BLaER1 (cell line): ENCODE measurements around the gene TAS2R8.

Source experiments
- H3K27ac ChIP-seq: shearing (Covaris generic); formaldehyde crosslinking; 2 replicates; pipeline ENCODE4 v1.8.1; 2022
- H3K27me3 ChIP-seq: shearing (Covaris generic); formaldehyde crosslinking; 2 replicates; pipeline ENCODE4 v1.8.1; 2022
- H3K36me3 ChIP-seq: shearing (Covaris generic); formaldehyde crosslinking; 2 replicates; pipeline ENCODE4 v1.8.1; 2022
- H3K4me1 ChIP-seq: shearing (Covaris generic); formaldehyde crosslinking; 2 replicates; pipeline ENCODE4 v1.8.1; 2022
- H3K4me2 ChIP-seq: shearing (Covaris generic); formaldehyde crosslinking; 2 replicates; pipeline ENCODE4 v1.8.1; 2022
- H3K4me3 ChIP-seq: shearing (Covaris generic); formaldehyde crosslinking; 2 replicates; pipeline ENCODE4 v1.8.1; 2022
- H3K9ac ChIP-seq: shearing (Covaris generic); formaldehyde crosslinking; 2 replicates; pipeline ENCODE4 v1.8.1; 2022
- H3K9me3 ChIP-seq: shearing (Covaris generic); formaldehyde crosslinking; 2 replicates; pipeline ENCODE4 v1.8.1; 2022
- H4K20me1 ChIP-seq: shearing (Covaris generic); formaldehyde crosslinking; 2 replicates; pipeline ENCODE4 v1.8.1; 2022
- Cebpa-rat ChIP-seq: shearing (Covaris generic); IDR thresholded peaks from 2 replicates; pipeline ENCODE4 v1.8.1; 2022

TAS2R8 gene

DNA sequence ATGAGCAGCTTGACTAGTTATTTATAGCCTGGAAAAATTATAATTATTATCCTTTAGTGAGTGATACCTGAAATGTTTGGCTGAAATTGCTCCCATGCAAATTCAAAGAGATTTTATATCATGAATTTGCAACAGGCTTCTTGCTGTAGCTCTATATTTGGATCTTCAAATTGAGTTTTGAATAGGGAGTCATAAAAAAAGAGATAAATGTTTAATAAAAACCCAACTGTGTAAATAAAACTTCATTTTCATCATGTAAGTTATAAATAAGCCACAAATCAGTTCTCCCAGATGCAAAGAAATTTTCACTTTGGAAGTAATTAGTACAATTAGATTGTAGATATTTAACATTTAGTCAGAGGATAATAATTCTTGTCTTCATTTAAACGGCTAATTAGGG is at the start of gene TAS2R8:
TSS of gene TAS2R8 (minus strand) at position 101 of the 400 bp plus-strand sequence. CDS start 306 bp downstream, outside the sequence.
- no peaks in the 10 kb centered on the region for H3K4me1 ChIP-seq
- no peak within 1 kb of the TSS for H3K27ac ChIP-seq
- H3K9me3 ChIP-seq = no peaks in the 10 kb centered on the region
- no peak for TF ChIP-seq Cebpa-rat
- H3K9ac ChIP-seq = no peak within 1 kb of the TSS
- H3K27me3 ChIP-seq = no peaks in the 10 kb centered on the region
- H4K20me1 ChIP-seq = no peaks in the 10 kb centered on the region
- H3K36me3 ChIP-seq = no peaks in the 10 kb centered on the region
- H3K4me3 ChIP-seq = no peak within 1 kb of the TSS
- no peak within 1 kb of the TSS for H3K4me2 ChIP-seq

DNA sequence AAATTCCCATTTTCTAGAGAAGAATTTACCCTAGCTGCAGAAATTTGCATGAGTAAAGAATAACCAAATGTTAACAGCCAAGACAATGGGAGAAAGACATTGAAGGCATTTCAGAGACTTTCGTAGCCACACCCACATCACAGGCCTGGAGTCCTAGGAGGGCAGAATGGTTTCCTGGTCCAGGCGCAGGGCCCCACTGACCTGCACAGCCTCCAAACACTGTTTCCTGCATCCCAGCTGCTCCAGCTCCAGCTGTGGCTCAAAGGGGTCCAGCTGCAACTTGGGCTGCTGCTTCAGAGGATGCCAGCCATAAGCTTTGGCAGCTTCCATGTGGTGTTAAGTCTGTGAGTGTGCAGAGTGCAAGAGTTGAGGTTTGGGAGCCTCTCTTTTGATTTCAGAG is 48.7 kb upstream of the TAS2R8 start:
- H3K4me1 ChIP-seq = no peaks in the 10 kb centered on the region
- TF ChIP-seq Cebpa-rat = no peak
- no peak overlapping the region for H3K4me2 ChIP-seq
- H3K4me3 ChIP-seq = no peak overlapping the region
- H3K9me3 ChIP-seq = peaks cover 43% of the 10 kb centered on the region
- no peaks in the 10 kb centered on the region for H4K20me1 ChIP-seq
- H3K36me3 ChIP-seq = peaks cover 35% of the 10 kb centered on the region
- no peak overlapping the region for H3K27ac ChIP-seq
- no peaks in the 10 kb centered on the region for H3K27me3 ChIP-seq
- no peak overlapping the region for H3K9ac ChIP-seq

DNA sequence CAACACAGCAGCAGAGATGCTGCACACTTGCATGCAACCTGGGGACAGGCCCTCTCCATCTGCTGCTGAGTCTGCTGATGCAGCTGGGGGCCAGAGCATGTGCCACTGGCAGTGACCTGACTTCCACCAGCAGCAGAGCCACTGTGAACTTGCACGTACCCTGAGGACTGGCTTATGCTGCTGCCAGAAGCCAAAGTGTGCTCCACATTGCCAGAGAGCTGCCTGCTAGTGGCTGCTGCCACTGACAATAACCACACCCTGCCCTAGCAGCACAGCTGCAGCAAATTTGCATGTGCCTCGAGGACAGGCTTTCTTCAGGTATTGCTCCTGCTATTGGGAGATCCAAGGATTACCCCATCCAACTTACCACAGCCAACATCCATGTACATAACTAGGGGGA is 46.7 kb upstream of the TAS2R8 start:
- Histone ChIP-seq H3K27me3 (no peaks in the 10 kb centered on the region), H3K36me3 (peaks cover 30% of the 10 kb centered on the region), H3K4me3 (no peak overlapping the region), H3K27ac (no peak overlapping the region), H3K4me1 (peaks cover 8% of the 10 kb centered on the region), H3K4me2 (no peak overlapping the region), H4K20me1 (no peaks in the 10 kb centered on the region), H3K9ac (no peak overlapping the region), H3K9me3 (peaks cover 37% of the 10 kb centered on the region)
- no peak for TF ChIP-seq Cebpa-rat

- Histone ChIP-seq H3K4me3 (no peak overlapping the region), H3K4me2 (no peak overlapping the region), H4K20me1 (no peaks in the 10 kb centered on the region), H3K36me3 (peaks cover 21% of the 10 kb centered on the region), H3K9ac (no peak overlapping the region), H3K27me3 (no peaks in the 10 kb centered on the region), H3K4me1 (peaks cover 8% of the 10 kb centered on the region), H3K9me3 (peaks cover 17% of the 10 kb centered on the region), H3K27ac (no peak overlapping the region)
- no peak for TF ChIP-seq Cebpa-rat
Observed at GRCh38 chr12:10851243-10851858, 44.3 kb upstream of the TAS2R8 start.

DNA sequence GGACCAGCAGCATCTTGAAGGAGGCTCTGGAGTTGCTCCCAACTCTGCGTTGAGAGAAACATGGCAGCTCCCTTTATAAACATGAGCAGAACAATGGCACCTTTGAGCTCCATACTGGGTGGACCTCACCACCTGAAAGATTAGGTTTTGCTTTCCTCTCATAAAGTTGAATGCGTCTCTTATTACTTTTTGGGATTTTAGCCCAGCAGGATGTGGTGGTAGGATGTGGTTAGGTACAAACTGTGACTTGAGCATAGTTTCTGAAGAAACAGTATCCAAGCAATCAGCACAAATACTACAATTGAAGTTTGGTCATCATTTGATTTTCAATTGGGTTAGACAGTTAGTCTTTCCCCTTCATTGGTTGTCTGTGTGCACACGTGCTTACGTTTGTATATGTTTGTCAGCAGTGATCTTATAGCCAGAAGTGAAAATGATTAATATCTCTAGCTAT is 42.4 kb upstream of the TAS2R8 start, which contains the start of gene PRR4:
TSS of gene PRR4 (minus strand) at position 51 of the 454 bp plus-strand sequence. CDS start at position 13, 38 bp downstream.
- peaks cover 6% of the 10 kb centered on the region for H3K36me3 ChIP-seq
- no peak within 1 kb of the TSS for H3K27ac ChIP-seq
- H3K4me2 ChIP-seq = no peak within 1 kb of the TSS
- no peaks in the 10 kb centered on the region for H4K20me1 ChIP-seq
- peaks cover 8% of the 10 kb centered on the region for H3K4me1 ChIP-seq
- no peak for TF ChIP-seq Cebpa-rat
- no peaks in the 10 kb centered on the region for H3K27me3 ChIP-seq
- no peak within 1 kb of the TSS for H3K9ac ChIP-seq
- H3K4me3 ChIP-seq = no peak within 1 kb of the TSS
- H3K9me3 ChIP-seq = no peaks in the 10 kb centered on the region

- Histone ChIP-seq H3K4me2 (no peak overlapping the region), H3K27ac (no peak overlapping the region), H3K4me1 (peaks cover 8% of the 10 kb centered on the region), H3K36me3 (peaks cover 6% of the 10 kb centered on the region), H3K9me3 (no peaks in the 10 kb centered on the region), H3K9ac (no peak overlapping the region), H3K27me3 (no peaks in the 10 kb centered on the region), H3K4me3 (no peak overlapping the region), H4K20me1 (no peaks in the 10 kb centered on the region)
- no peak for TF ChIP-seq Cebpa-rat
Observed at GRCh38 chr12:10847744-10848143, 40.7 kb upstream of the TAS2R8 start.

GRCh38 chr12:10842862-10843261 is 35.8 kb upstream of the TAS2R8 start:
- no peaks in the 10 kb centered on the region for H3K4me1 ChIP-seq
- no peak overlapping the region for H3K27ac ChIP-seq
- H3K27me3 ChIP-seq = no peaks in the 10 kb centered on the region
- no peaks in the 10 kb centered on the region for H4K20me1 ChIP-seq
- H3K9ac ChIP-seq = no peak overlapping the region
- TF ChIP-seq Cebpa-rat = no peak
- H3K4me3 ChIP-seq = no peak overlapping the region
- no peak overlapping the region for H3K4me2 ChIP-seq
- H3K36me3 ChIP-seq = peaks cover 6% of the 10 kb centered on the region
- no peaks in the 10 kb centered on the region for H3K9me3 ChIP-seq

DNA sequence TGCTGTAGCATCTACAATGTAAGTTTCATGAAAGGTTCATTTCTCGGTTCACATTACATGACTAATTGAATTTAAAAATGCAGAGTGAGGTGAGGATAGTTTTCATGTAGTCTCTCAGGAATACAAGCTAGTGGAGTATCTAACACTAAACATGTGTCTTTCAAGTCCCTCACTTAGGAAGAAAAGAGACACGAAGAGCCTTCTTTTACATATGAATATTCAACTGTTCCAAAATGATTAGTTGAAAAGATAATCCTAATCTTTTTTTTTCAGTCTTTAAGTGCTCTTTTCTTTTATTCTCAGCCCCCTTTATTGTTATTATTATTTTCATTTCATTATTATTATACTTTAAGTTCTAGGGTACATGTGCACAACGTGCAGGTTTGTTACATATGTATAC is 31.4 kb upstream of the TAS2R8 start:
- Histone ChIP-seq H3K27ac (no peak overlapping the region), H3K4me1 (no peaks in the 10 kb centered on the region), H3K4me2 (no peak overlapping the region), H3K9me3 (no peaks in the 10 kb centered on the region), H3K36me3 (no peaks in the 10 kb centered on the region), H3K4me3 (no peak overlapping the region), H3K27me3 (no peaks in the 10 kb centered on the region), H3K9ac (no peak overlapping the region), H4K20me1 (no peaks in the 10 kb centered on the region)
- no peak for TF ChIP-seq Cebpa-rat

DNA sequence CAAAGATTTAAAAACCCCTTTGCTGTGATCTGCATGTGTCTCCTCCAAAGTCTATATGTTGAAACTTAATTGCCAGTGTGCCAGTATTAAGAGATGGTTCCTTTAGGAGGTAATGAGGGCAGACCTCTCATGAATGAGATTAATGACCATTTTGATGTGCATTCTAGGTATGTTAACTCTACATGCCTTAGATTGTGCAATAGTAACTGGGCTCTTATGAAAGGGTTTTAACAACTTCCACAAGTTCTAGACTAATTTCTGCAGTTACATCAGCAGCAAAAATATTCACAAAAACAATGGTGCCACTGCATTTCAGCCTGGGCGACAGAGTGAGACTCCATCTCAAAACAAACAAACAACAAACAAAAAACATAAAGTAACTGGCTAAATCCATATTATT is 22.9 kb upstream of the TAS2R8 start:
- no peak overlapping the region for H3K9ac ChIP-seq
- no peak overlapping the region for H3K4me3 ChIP-seq
- TF ChIP-seq Cebpa-rat = no peak; the same call in 1 of the 2 replicates
- no peaks in the 10 kb centered on the region for H3K4me1 ChIP-seq
- H3K27me3 ChIP-seq = no peaks in the 10 kb centered on the region
- no peak overlapping the region for H3K4me2 ChIP-seq
- H3K9me3 ChIP-seq = no peaks in the 10 kb centered on the region
- H4K20me1 ChIP-seq = no peaks in the 10 kb centered on the region
- no peak overlapping the region for H3K27ac ChIP-seq
- H3K36me3 ChIP-seq = no peaks in the 10 kb centered on the region

DNA sequence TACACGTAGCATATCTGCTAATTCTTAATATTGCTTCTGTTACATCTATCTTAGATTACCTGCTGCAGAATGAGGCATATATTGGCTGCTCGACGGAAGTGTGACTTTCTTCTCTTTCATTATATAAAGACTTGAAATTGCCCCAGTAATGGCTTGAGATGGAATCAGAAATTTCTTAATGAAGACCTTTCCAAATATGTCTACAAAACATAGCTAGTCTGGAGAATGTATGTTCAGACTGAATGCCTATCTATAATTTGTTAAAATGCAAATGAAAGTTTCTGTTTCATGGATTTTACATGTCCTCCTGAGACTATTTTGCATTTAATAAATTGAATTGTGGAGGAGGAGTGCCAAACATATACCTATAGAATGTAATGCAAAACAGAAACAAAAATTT is 19.2 kb upstream of the TAS2R8 start, which contains the start of gene TAS2R10:
TSS of gene TAS2R10 (minus strand) at position 101 of the 400 bp plus-strand sequence. CDS start at position 12, 89 bp downstream.
- no peaks in the 10 kb centered on the region for H4K20me1 ChIP-seq
- H3K4me1 ChIP-seq = no peaks in the 10 kb centered on the region
- no peak for TF ChIP-seq Cebpa-rat
- no peak within 1 kb of the TSS for H3K4me3 ChIP-seq
- no peaks in the 10 kb centered on the region for H3K27me3 ChIP-seq
- H3K4me2 ChIP-seq = no peak within 1 kb of the TSS
- H3K9me3 ChIP-seq = no peaks in the 10 kb centered on the region
- no peaks in the 10 kb centered on the region for H3K36me3 ChIP-seq
- H3K9ac ChIP-seq = no peak within 1 kb of the TSS
- H3K27ac ChIP-seq = no peak within 1 kb of the TSS
